Prostate gland (tissue), 2 donors: ENCODE data around the gene ESPNL.

Experiments
- CTCF ChIP-seq, 4 experiments: fragments of 200-600 bp in 2 of 4; fragments of 450-650 bp in 2 of 4; sonication (generic) in 2 of 4; IDR thresholded peaks; 1 replicate in 3 of 4; 2 replicates in 1 of 4; pipeline ENCODE4 v1.5.1; 2016 to 2019; ENCODE audit warnings: antibody characterized with exemption in 4 of 4, mild to moderate bottlenecking in 2 of 4, moderate library complexity in 2 of 4
- POLR2A ChIP-seq: fragments of 450-650 bp; IDR thresholded peaks from one replicate; pipeline ENCODE4 v1.6.1; 2016; ENCODE audit warnings: antibody characterized with exemption, mild to moderate bottlenecking

GRCh38 chr2:238133499-238134392 is 33.6 kb downstream of the ESPNL start:
- no peak for TF ChIP-seq CTCF (IDR thresholded peaks at IDR 0.05)
- no peak for TF ChIP-seq POLR2A
